WTC11 (cell line): Measurements from ENCODE around the gene MEF2D. TPM values are rescaled to one million over a fixed set of nuclear protein-coding genes. Genes with fewer than 3 reads are reported as not detected.

Source experiments
- ATAC-seq: fragments of 200-7000 bp; cut with Tn5 transposase; 2 replicates; pipeline ENCODE4 v1.10.0; 2021; ENCODE audit warnings: mild to moderate bottlenecking, moderate library complexity
- CTCF ChIA-PET: fragments of 300-600 bp; sonication (Branson Sonifier 250); formaldehyde crosslinking; loops from one replicate; lab custom pipeline; 2021; ENCODE audit warnings: antibody characterized with exemption; lab: Charles Lee
- POLR2A ChIA-PET: fragments of 350-600 bp; sonication (Branson Sonifier 250); formaldehyde crosslinking; loops from one replicate; lab custom pipeline; 2021; ENCODE audit warnings: antibody characterized with exemption; lab: Charles Lee
- DNase-seq: peaks from one replicate; pipeline ENCODE4 v3.0.0; 2021; ENCODE audit warnings: low spot score
- H3K27ac Mint-ChIP-seq: 2 replicates; pipeline ENCODE4 v1.8.0; 2021; ENCODE audit warnings: mixed read lengths
- H3K27me3 Mint-ChIP-seq: 2 replicates; pipeline ENCODE4 v1.8.0; 2021; ENCODE audit warnings: low read depth, mild to moderate bottlenecking, moderate library complexity, mixed read lengths
- H3K36me3 Mint-ChIP-seq: 2 replicates; pipeline ENCODE4 v1.8.0; 2021; ENCODE audit warnings: mixed read lengths
- H3K4me1 Mint-ChIP-seq: 2 replicates; pipeline ENCODE4 v1.8.0; 2022; ENCODE audit warnings: mixed read lengths
- H3K4me3 Mint-ChIP-seq: 2 replicates; pipeline ENCODE4 v1.8.0; 2021; ENCODE audit warnings: mild to moderate bottlenecking, moderate library complexity, mixed read lengths
- H3K9me3 Mint-ChIP-seq: 2 replicates; pipeline ENCODE4 v1.8.0; 2021; ENCODE audit warnings: mixed read lengths
- CBFB ChIP-seq: sonication (generic); formaldehyde crosslinking; IDR thresholded peaks from 2 replicates; pipeline ENCODE4 v1.8.1; 2022; ENCODE audit warnings: mild to moderate bottlenecking, low read depth, missing genetic modification reagents
- ELF4 ChIP-seq: sonication (generic); formaldehyde crosslinking; IDR thresholded peaks from 2 replicates; pipeline ENCODE4 v1.8.1; 2022; ENCODE audit warnings: low read depth, mild to moderate bottlenecking, moderate library complexity, missing genetic modification reagents
- ESRRA ChIP-seq: sonication (generic); formaldehyde crosslinking; IDR thresholded peaks from 2 replicates; pipeline ENCODE4 v1.8.1; 2022; ENCODE audit warnings: mild to moderate bottlenecking, missing genetic modification reagents, borderline replicate concordance
- FOXP1 ChIP-seq: sonication (generic); formaldehyde crosslinking; IDR thresholded peaks from 2 replicates; pipeline ENCODE4 v1.8.0; 2022; ENCODE audit warnings: missing genetic modification reagents, mild to moderate bottlenecking, moderate library complexity, borderline replicate concordance
- HMGA2 ChIP-seq: fragments of 250-450 bp; sonication (Bioruptor Pico); IDR thresholded peaks from 2 replicates; pipeline ENCODE4 v1.4.0; 2021; ENCODE audit warnings: mild to moderate bottlenecking, moderate library complexity
- JAZF1 ChIP-seq: fragments of 250-450 bp; sonication (Bioruptor Pico); IDR thresholded peaks from 2 replicates; pipeline ENCODE4 v1.9.0; 2021; ENCODE audit warnings: moderate library complexity, mild to moderate bottlenecking, inconsistent platforms
- total RNA-seq: library from RNA; stranded (reverse); gene quantifications from 3 replicates; pipeline ENCODE4 v1.2.3, GENCODE V29; 2021
- TF ChIP-seq, protein P1 (sequence below): fragments of 250-450 bp; sonication (Bioruptor Pico); IDR thresholded peaks from 2 replicates; pipeline ENCODE4 v2.1.2; 2022; ENCODE audit warnings: mild to moderate bottlenecking, moderate library complexity
- TF ChIP-seq, protein P2 (sequence below): fragments of 200-600 bp; IDR thresholded peaks from 2 replicates; pipeline ENCODE4 v1.8.0; 2022; ENCODE audit warnings: antibody characterized with exemption
- TF ChIP-seq, protein P3 (sequence below): fragments of 250-450 bp; sonication (Bioruptor Pico); conservative IDR thresholded peaks from 2 replicates; pipeline ENCODE4 v1.9.0; 2021; ENCODE audit warnings: mild to moderate bottlenecking
- TF ChIP-seq, protein P4 (sequence below): fragments of 250-450 bp; sonication (Bioruptor Pico); IDR thresholded peaks from 2 replicates; pipeline ENCODE4 v1.8.0; 2021; ENCODE audit warnings: mild to moderate bottlenecking
- TF ChIP-seq, protein P5 (sequence below): sonication (generic); formaldehyde crosslinking; IDR thresholded peaks from 2 replicates; pipeline ENCODE4 v1.8.1; 2023; ENCODE audit warnings: mild to moderate bottlenecking, missing genetic modification reagents
- TF ChIP-seq, protein P6 (sequence below): sonication (generic); formaldehyde crosslinking; IDR thresholded peaks from 2 replicates; pipeline ENCODE4 v1.8.0; 2022; ENCODE audit warnings: missing genetic modification reagents
- TF ChIP-seq, protein P7 (sequence below): sonication (generic); formaldehyde crosslinking; IDR thresholded peaks from 2 replicates; pipeline ENCODE4 v1.8.1; 2022; ENCODE audit warnings: low read depth, missing genetic modification reagents, borderline replicate concordance
- TF ChIP-seq, protein P8 (sequence below): sonication (generic); formaldehyde crosslinking; IDR thresholded peaks from 2 replicates; pipeline ENCODE4 v1.8.1; 2022; ENCODE audit warnings: missing genetic modification reagents, borderline replicate concordance
- TF ChIP-seq, protein P9 (sequence below): fragments of 250-450 bp; sonication (Bioruptor Pico); IDR thresholded peaks from 2 replicates; pipeline ENCODE4 v1.9.0; 2021; ENCODE audit warnings: moderate library complexity, mild to moderate bottlenecking, inconsistent platforms, borderline replicate concordance

Gene MEF2D
- total RNA-seq, 1 experiment from 2014 or later, result 24.1 TPM

DNA sequence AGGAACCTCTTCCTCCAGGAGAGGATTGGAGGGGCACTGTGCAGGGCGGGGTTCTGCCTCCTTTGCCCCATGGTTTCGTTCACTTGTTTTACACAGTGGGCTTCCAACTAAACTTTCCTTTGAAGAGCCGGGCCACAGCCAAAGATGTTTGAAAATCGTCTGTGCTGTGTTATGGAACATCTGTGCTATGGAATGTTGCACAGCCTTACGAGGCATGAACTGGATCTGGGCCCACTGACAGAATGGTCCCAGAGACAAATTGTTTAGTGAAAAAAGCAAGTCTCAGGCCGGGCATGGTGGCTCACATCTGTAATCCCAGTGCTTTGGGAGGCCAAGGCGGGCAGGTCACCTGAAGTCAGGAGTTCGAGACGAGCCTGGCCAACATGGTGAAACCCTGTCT is 12.6 kb upstream of the MEF2D start:
- DNase-seq (no peak), ATAC-seq (no peak)
- CTCF ChIA-PET, result interaction anchor here (0.8 to 2.0 kb wide), 4 partner anchors 12 to 67 kb away, joined by 3 to 7 read pairs (median 3); no protein-coding TSS in a partner anchor
- no peaks in the 10 kb centered on the region for H3K9me3 Mint-ChIP-seq
- H3K27ac Mint-ChIP-seq, result no peak overlapping the region; the same call in 1 of the 2 replicates
- TF ChIP-seq HMGA2 (CRISPR knock-in tag) (no peak), CBFB (CRISPR knock-in tag) (no peak)
- TF ChIP-seq, protein P1, sequence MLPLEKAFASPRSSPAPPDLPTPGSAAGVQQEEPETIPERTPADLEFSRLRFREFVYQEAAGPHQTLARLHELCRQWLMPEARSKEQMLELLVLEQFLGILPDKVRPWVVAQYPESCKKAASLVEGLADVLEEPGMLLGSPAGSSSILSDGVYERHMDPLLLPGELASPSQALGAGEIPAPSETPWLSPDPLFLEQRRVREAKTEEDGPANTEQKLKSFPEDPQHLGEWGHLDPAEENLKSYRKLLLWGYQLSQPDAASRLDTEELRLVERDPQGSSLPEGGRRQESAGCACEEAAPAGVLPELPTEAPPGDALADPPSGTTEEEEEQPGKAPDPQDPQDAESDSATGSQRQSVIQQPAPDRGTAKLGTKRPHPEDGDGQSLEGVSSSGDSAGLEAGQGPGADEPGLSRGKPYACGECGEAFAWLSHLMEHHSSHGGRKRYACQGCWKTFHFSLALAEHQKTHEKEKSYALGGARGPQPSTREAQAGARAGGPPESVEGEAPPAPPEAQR (CRISPR knock-in tag), result no peak
- TF ChIP-seq, protein P2, sequence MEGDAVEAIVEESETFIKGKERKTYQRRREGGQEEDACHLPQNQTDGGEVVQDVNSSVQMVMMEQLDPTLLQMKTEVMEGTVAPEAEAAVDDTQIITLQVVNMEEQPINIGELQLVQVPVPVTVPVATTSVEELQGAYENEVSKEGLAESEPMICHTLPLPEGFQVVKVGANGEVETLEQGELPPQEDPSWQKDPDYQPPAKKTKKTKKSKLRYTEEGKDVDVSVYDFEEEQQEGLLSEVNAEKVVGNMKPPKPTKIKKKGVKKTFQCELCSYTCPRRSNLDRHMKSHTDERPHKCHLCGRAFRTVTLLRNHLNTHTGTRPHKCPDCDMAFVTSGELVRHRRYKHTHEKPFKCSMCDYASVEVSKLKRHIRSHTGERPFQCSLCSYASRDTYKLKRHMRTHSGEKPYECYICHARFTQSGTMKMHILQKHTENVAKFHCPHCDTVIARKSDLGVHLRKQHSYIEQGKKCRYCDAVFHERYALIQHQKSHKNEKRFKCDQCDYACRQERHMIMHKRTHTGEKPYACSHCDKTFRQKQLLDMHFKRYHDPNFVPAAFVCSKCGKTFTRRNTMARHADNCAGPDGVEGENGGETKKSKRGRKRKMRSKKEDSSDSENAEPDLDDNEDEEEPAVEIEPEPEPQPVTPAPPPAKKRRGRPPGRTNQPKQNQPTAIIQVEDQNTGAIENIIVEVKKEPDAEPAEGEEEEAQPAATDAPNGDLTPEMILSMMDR, result no peak
- TF ChIP-seq, protein P3, sequence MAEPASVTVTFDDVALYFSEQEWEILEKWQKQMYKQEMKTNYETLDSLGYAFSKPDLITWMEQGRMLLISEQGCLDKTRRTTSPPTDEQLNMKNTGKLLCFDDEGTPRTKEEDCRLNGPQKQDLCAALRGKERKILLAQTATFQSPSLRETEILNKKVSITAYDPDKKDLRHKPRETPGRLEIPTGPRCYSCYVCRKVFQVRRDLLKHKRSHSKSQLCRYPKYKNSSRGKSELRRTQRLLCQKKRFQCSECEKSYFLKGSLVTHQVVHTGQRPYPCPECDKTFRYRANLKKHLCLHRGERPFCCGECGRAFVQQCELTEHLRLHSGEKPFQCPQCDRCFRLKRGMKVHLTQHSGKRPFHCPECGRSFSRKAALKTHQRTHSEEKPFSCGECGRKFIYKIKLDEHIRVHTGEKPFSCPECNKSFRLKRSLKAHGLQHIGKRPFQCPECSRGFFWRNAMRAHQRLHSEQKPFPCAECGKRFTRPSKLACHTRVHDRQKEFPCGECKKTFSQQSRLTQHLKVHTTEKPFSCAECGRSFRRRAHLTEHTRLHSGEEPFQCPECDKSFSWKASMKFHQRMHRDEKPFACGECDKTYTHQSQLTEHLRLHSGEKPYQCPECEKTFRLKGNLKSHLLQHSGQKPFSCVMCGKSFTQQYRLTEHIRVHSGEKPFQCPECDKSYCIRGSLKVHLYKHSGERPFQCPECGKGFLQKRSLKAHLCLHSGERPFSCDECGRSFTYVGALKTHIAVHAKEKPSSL (CRISPR knock-in tag), result no peak
- H3K4me3 Mint-ChIP-seq, result no peak overlapping the region
- H3K36me3 Mint-ChIP-seq, result no peaks in the 10 kb centered on the region
- peaks cover 15% of the 10 kb centered on the region for H3K4me1 Mint-ChIP-seq
- POLR2A ChIA-PET, result interaction anchor here (0.8 kb wide), 1 partner anchor 24 kb away, joined by 3 read pairs; no protein-coding TSS in a partner anchor
- peaks cover 11% of the 10 kb centered on the region for H3K27me3 Mint-ChIP-seq

DNA sequence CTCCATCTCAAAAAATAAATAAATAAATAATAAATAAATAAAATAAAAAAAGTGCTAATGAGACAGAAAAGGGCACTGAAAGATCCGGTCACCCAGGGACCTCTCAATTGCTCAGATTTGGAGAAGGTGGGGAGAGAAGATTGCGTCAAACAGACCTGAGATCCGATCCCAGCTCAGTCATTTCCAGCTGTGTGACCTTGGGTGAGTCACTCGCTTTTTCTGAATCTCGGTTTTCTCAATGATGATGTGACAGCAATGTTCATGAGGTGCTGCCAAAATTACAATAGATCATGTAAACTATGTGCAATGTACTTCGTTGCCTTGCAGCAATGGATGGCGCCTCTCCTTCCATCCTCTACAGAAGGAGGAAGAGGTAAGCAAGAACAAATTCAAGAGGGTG is 11.1 kb upstream of the MEF2D start:
- POLR2A ChIA-PET, result no interaction called here
- peaks cover 10% of the 10 kb centered on the region for H3K27me3 Mint-ChIP-seq
- CTCF ChIA-PET, result no interaction called here
- ATAC-seq, result no peak
- DNase-seq, result no peak
- H3K4me3 Mint-ChIP-seq, result no peak overlapping the region
- H3K9me3 Mint-ChIP-seq, result no peaks in the 10 kb centered on the region
- no peak overlapping the region for H3K27ac Mint-ChIP-seq
- H3K4me1 Mint-ChIP-seq, result peaks cover 20% of the 10 kb centered on the region
- no peaks in the 10 kb centered on the region for H3K36me3 Mint-ChIP-seq
- TF ChIP-seq, protein P4, sequence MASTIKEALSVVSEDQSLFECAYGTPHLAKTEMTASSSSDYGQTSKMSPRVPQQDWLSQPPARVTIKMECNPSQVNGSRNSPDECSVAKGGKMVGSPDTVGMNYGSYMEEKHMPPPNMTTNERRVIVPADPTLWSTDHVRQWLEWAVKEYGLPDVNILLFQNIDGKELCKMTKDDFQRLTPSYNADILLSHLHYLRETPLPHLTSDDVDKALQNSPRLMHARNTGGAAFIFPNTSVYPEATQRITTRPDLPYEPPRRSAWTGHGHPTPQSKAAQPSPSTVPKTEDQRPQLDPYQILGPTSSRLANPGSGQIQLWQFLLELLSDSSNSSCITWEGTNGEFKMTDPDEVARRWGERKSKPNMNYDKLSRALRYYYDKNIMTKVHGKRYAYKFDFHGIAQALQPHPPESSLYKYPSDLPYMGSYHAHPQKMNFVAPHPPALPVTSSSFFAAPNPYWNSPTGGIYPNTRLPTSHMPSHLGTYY (CRISPR knock-in tag), result no peak
- TF ChIP-seq, protein P5, sequence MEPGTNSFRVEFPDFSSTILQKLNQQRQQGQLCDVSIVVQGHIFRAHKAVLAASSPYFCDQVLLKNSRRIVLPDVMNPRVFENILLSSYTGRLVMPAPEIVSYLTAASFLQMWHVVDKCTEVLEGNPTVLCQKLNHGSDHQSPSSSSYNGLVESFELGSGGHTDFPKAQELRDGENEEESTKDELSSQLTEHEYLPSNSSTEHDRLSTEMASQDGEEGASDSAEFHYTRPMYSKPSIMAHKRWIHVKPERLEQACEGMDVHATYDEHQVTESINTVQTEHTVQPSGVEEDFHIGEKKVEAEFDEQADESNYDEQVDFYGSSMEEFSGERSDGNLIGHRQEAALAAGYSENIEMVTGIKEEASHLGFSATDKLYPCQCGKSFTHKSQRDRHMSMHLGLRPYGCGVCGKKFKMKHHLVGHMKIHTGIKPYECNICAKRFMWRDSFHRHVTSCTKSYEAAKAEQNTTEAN, result no peak
- TF ChIP-seq, protein P6, sequence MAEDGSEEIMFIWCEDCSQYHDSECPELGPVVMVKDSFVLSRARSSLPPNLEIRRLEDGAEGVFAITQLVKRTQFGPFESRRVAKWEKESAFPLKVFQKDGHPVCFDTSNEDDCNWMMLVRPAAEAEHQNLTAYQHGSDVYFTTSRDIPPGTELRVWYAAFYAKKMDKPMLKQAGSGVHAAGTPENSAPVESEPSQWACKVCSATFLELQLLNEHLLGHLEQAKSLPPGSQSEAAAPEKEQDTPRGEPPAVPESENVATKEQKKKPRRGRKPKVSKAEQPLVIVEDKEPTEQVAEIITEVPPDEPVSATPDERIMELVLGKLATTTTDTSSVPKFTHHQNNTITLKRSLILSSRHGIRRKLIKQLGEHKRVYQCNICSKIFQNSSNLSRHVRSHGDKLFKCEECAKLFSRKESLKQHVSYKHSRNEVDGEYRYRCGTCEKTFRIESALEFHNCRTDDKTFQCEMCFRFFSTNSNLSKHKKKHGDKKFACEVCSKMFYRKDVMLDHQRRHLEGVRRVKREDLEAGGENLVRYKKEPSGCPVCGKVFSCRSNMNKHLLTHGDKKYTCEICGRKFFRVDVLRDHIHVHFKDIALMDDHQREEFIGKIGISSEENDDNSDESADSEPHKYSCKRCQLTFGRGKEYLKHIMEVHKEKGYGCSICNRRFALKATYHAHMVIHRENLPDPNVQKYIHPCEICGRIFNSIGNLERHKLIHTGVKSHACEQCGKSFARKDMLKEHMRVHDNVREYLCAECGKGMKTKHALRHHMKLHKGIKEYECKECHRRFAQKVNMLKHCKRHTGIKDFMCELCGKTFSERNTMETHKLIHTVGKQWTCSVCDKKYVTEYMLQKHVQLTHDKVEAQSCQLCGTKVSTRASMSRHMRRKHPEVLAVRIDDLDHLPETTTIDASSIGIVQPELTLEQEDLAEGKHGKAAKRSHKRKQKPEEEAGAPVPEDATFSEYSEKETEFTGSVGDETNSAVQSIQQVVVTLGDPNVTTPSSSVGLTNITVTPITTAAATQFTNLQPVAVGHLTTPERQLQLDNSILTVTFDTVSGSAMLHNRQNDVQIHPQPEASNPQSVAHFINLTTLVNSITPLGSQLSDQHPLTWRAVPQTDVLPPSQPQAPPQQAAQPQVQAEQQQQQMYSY, result no peak
- TF ChIP-seq, protein P7, sequence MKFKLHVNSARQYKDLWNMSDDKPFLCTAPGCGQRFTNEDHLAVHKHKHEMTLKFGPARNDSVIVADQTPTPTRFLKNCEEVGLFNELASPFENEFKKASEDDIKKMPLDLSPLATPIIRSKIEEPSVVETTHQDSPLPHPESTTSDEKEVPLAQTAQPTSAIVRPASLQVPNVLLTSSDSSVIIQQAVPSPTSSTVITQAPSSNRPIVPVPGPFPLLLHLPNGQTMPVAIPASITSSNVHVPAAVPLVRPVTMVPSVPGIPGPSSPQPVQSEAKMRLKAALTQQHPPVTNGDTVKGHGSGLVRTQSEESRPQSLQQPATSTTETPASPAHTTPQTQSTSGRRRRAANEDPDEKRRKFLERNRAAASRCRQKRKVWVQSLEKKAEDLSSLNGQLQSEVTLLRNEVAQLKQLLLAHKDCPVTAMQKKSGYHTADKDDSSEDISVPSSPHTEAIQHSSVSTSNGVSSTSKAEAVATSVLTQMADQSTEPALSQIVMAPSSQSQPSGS, result no peak
- TF ChIP-seq CBFB (CRISPR knock-in tag) (no peak), FOXP1 (no peak), JAZF1 (no peak), ELF4 (CRISPR knock-in tag) (no peak), ESRRA (CRISPR knock-in tag) (no peak)
- TF ChIP-seq, protein P8, sequence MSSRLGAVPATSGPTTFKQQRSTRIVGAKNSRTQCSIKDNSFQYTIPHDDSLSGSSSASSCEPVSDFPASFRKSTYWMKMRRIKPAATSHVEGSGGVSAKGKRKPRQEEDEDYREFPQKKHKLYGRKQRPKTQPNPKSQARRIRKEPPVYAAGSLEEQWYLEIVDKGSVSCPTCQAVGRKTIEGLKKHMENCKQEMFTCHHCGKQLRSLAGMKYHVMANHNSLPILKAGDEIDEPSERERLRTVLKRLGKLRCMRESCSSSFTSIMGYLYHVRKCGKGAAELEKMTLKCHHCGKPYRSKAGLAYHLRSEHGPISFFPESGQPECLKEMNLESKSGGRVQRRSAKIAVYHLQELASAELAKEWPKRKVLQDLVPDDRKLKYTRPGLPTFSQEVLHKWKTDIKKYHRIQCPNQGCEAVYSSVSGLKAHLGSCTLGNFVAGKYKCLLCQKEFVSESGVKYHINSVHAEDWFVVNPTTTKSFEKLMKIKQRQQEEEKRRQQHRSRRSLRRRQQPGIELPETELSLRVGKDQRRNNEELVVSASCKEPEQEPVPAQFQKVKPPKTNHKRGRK (CRISPR knock-in tag), result no peak
- TF ChIP-seq, protein P1 (CRISPR knock-in tag), result no peak
- TF ChIP-seq, protein P9, sequence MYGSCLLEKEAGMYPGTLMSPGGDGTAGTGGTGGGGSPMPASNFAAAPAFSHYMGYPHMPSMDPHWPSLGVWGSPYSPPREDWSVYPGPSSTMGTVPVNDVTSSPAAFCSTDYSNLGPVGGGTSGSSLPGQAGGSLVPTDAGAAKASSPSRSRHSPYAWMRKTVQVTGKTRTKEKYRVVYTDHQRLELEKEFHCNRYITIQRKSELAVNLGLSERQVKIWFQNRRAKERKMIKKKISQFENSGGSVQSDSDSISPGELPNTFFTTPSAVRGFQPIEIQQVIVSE (CRISPR knock-in tag), result no peak
